Epithelial cell of prostate (primary cell): ENCODE data around the gene FALEC.

ENCODE experiments used
- DNase-seq: peaks from one replicate; pipeline ENCODE4 v3.0.0-alpha.2; 2011; ENCODE audit warnings: low read depth, low spot score
- H3K27ac ChIP-seq: fragments of 450-650 bp; 2 replicates; pipeline ENCODE4 v1.5.1; 2017; ENCODE audit warnings: mild to moderate bottlenecking

The FALEC gene

GRCh38 chr1:150582371-150582770 lies 66.8 kb downstream of the FALEC start:
- DNase-seq: no peak

More at GRCh38 chr1:150582371-150582770, 66.8 kb downstream of the FALEC start:
- no peak overlapping the region for H3K27ac ChIP-seq
